Activated B cell treated with CpG ODN at 0.5 μM for 24 hours (primary cell): ENCODE results near the gene LRRC58. TPM values are rescaled to one million over a fixed set of nuclear protein-coding genes. Genes with fewer than 3 reads are reported as not detected.
A peak's percentile ranks its signal among the peaks of the same experiment; 100 is the strongest.
"Not testable (repeated sequence)": the region's sequence is repeated elsewhere in the genome, so short reads cannot be mapped to it uniquely, and the experiment has no call there.

Source experiments
- ATAC-seq: fragments of 200-7000 bp; cut with Tn5 transposase; one replicate; pipeline ENCODE4 v1.10.0; 2021; ENCODE audit warnings: low read depth, mild to moderate bottlenecking, moderate library complexity
- CTCF ChIA-PET: fragments of 350-600 bp; sonication (Branson Sonifier 250); formaldehyde crosslinking; loops from one replicate; lab custom pipeline; 2021; ENCODE audit warnings: antibody characterized with exemption; lab: Charles Lee
- POLR2A ChIA-PET: fragments of 350-600 bp; sonication (Branson Sonifier 250); formaldehyde crosslinking; loops from one replicate; lab custom pipeline; 2021; ENCODE audit warnings: antibody characterized with exemption; lab: Charles Lee
- DNase-seq: peaks from one replicate; pipeline ENCODE4 v3.0.0; 2022
- H3K27ac Mint-ChIP-seq: one replicate; pipeline ENCODE4 v1.8.0; 2020; ENCODE audit warnings: mixed read lengths
- H3K27me3 Mint-ChIP-seq: one replicate; pipeline ENCODE4 v1.8.0; 2021; ENCODE audit warnings: mixed read lengths
- H3K36me3 Mint-ChIP-seq: one replicate; pipeline ENCODE4 v1.8.0; 2021; ENCODE audit warnings: low read depth, mixed read lengths
- H3K4me1 Mint-ChIP-seq: one replicate; pipeline ENCODE4 v1.8.0; 2021; ENCODE audit warnings: mixed read lengths
- H3K4me3 Mint-ChIP-seq: one replicate; pipeline ENCODE4 v1.8.0; 2020; ENCODE audit warnings: mild to moderate bottlenecking, mixed read lengths
- H3K9me3 Mint-ChIP-seq: one replicate; pipeline ENCODE4 v1.8.0; 2020; ENCODE audit warnings: mixed read lengths
- CTCF ChIP-seq: fragments of 200-600 bp; IDR thresholded peaks from one replicate; pipeline ENCODE4 v1.8.0; 2022; ENCODE audit warnings: antibody characterized with exemption, mild to moderate bottlenecking
- intact Hi-C: fragments of 100-400 bp; cut with micrococcal nuclease; formaldehyde crosslinking; loops from one replicate; pipeline ENCODE4 v1.15.1; 2024
- total RNA-seq: library from RNA; stranded (reverse); gene quantifications from 2 replicates; pipeline ENCODE4 v1.2.3, GENCODE V29; 2022

The LRRC58 gene
- total RNA-seq, 1 donor from 2014 or later = 18.3 TPM

GRCh38 chr3:120331076-120331475 is 18.1 kb downstream of the LRRC58 start:
- no peak overlapping the region for H3K27ac Mint-ChIP-seq
- intact Hi-C loops = no loop called here
- H3K36me3 Mint-ChIP-seq = peaks cover 71% of the 10 kb centered on the region
- no peak for TF ChIP-seq CTCF
- DNase-seq (no peak), ATAC-seq (no peak)
- peaks cover 2% of the 10 kb centered on the region for H3K4me1 Mint-ChIP-seq
- no peaks in the 10 kb centered on the region for H3K9me3 Mint-ChIP-seq
- POLR2A ChIA-PET = interaction anchor here (0.7 kb wide), 1 partner anchor 18 kb away, joined by 4 read pairs; the partner anchor contains the start of gene LRRC58
- H3K4me3 Mint-ChIP-seq = no peak overlapping the region
- H3K27me3 Mint-ChIP-seq = no peaks in the 10 kb centered on the region
- CTCF ChIA-PET = no interaction called here

- H3K4me3 Mint-ChIP-seq = no peak overlapping the region
- intact Hi-C loops = no loop called here
- TF ChIP-seq CTCF = no peak
- DNase-seq (no peak), ATAC-seq (no peak)
- no peaks in the 10 kb centered on the region for H3K9me3 Mint-ChIP-seq
- CTCF ChIA-PET = no interaction called here
- peaks cover 12% of the 10 kb centered on the region for H3K4me1 Mint-ChIP-seq
- H3K27ac Mint-ChIP-seq = no peak overlapping the region
- H3K36me3 Mint-ChIP-seq = peaks cover 54% of the 10 kb centered on the region
- POLR2A ChIA-PET = no interaction called here
- no peaks in the 10 kb centered on the region for H3K27me3 Mint-ChIP-seq
These were observed 22.4 kb downstream of the LRRC58 start for GRCh38 chr3:120326784-120327183.

- no peak for TF ChIP-seq CTCF
- DNase-seq (no peak), ATAC-seq (no peak)
- POLR2A ChIA-PET = no interaction called here
- Mint-ChIP-seq H3K9me3 (peaks cover 4% of the 10 kb centered on the region), H3K4me1 (peaks cover 12% of the 10 kb centered on the region), H3K27me3 (no peaks in the 10 kb centered on the region), H3K36me3 (peaks cover 36% of the 10 kb centered on the region), H3K27ac (peak overlapping the region; percentile 37), H3K4me3 (no peak overlapping the region)
- intact Hi-C loops = no loop called here
- CTCF ChIA-PET = no interaction called here
These were observed 25.0 kb downstream of the LRRC58 start for GRCh38 chr3:120324190-120324589.

- H3K27me3 Mint-ChIP-seq, DNase-seq, H3K4me3 Mint-ChIP-seq, POLR2A ChIA-PET, H3K9me3 Mint-ChIP-seq, intact Hi-C loops, CTCF ChIA-PET: not testable (repeated sequence)
- H3K36me3 Mint-ChIP-seq = peaks cover 34% of the 10 kb centered on the region
- H3K27ac Mint-ChIP-seq = peak overlapping the region; percentile 35
- peaks cover 12% of the 10 kb centered on the region for H3K4me1 Mint-ChIP-seq
- peak; percentile 76 for ATAC-seq
These were observed 25.4 kb downstream of the LRRC58 start for GRCh38 chr3:120323761-120324160.

- POLR2A ChIA-PET = no interaction called here
- Mint-ChIP-seq H3K27me3 (no peaks in the 10 kb centered on the region), H3K36me3 (peaks cover 19% of the 10 kb centered on the region), H3K27ac (no peak overlapping the region), H3K4me3 (no peak overlapping the region), H3K9me3 (peaks cover 14% of the 10 kb centered on the region), H3K4me1 (no peaks in the 10 kb centered on the region)
- ATAC-seq = no peak
- intact Hi-C loops = no loop called here
- DNase-seq = no peak
- TF ChIP-seq CTCF = no peak
- CTCF ChIA-PET = no interaction called here
These were observed 37.0 kb downstream of the LRRC58 start for GRCh38 chr3:120311863-120312794.
